HEK293 (cell line): ENCODE results near the gene PALB2.

Experiments
- CTCF ChIA-PET: fragments of 350-600 bp; formaldehyde crosslinking; extraction: SDS; loops from one replicate; lab custom pipeline; 2021; ENCODE audit warnings: antibody characterized with exemption; lab: Yijun Ruan, JAX
- POLR2A ChIA-PET: fragments of 300-600 bp; formaldehyde crosslinking; extraction: SDS; loops from one replicate; lab custom pipeline; 2020; ENCODE audit warnings: antibody characterized with exemption, inconsistent platforms; lab: Yijun Ruan, JAX
- H3K27ac ChIP-seq: fragments of 200-500 bp; sonication (Bioruptor generic); 2 replicates; pipeline ENCODE4 v1.5.1; 2014; ENCODE audit warnings: low read depth, low read length, control low read depth, inconsistent platforms; ENCODE audit errors: extremely low read depth
- H3K36me3 ChIP-seq, 2 experiments: fragments of 200-500 bp in 1 of 2; sonication (Bioruptor generic) in 1 of 2; 1 replicate in 1 of 2; 2 replicates in 1 of 2; pipeline ENCODE4 v1.5.1; 2014 to 2017; ENCODE audit warnings: inconsistent platforms in 2 of 2, low read length in 2 of 2; ENCODE audit not compliant: control insufficient read depth in 2 of 2, insufficient read depth in 1 of 2
- H3K4me1 ChIP-seq: fragments of 200-500 bp; sonication (Bioruptor generic); 2 replicates; pipeline ENCODE4 v1.5.1; 2014; ENCODE audit warnings: mild to moderate bottlenecking, low read length, inconsistent platforms; ENCODE audit not compliant: control insufficient read depth, insufficient read depth
- H3K4me3 ChIP-seq: 2 replicates; pipeline ENCODE4 v1.5.1; 2011; ENCODE audit warnings: low read depth, mild to moderate bottlenecking, control low read depth, low read length, moderate library complexity
- H3K9me3 ChIP-seq: fragments of 200-500 bp; sonication (Bioruptor generic); 2 replicates; pipeline ENCODE4 v1.5.1; 2014; ENCODE audit warnings: low read depth, low read length, inconsistent platforms; ENCODE audit not compliant: control insufficient read depth, insufficient read depth
- BCL11A ChIP-seq: fragments of 450-650 bp; formaldehyde crosslinking; IDR thresholded peaks from 2 replicates; pipeline ENCODE4 v1.5.1; 2016; ENCODE audit warnings: low read depth, missing biosample characterization, missing genetic modification characterization
- CTCF ChIP-seq: fragments of 450-650 bp; formaldehyde crosslinking; IDR thresholded peaks from 2 replicates; pipeline ENCODE4 v1.5.1; 2016; ENCODE audit warnings: missing biosample characterization, missing genetic modification characterization
- INSM2 ChIP-seq: fragments of 450-650 bp; formaldehyde crosslinking; IDR thresholded peaks from 2 replicates; pipeline ENCODE4 v1.5.1; 2016; ENCODE audit warnings: missing biosample characterization, missing genetic modification characterization
- PRDM6 ChIP-seq: fragments of 450-650 bp; formaldehyde crosslinking; IDR thresholded peaks from 2 replicates; pipeline ENCODE4 v1.5.1; 2017; ENCODE audit warnings: missing biosample characterization, missing genetic modification characterization
- REST ChIP-seq: fragments of 450-650 bp; formaldehyde crosslinking; IDR thresholded peaks from 2 replicates; pipeline ENCODE4 v1.5.1; 2016; ENCODE audit warnings: missing biosample characterization, missing genetic modification characterization
- SCRT2 ChIP-seq: fragments of 450-650 bp; formaldehyde crosslinking; IDR thresholded peaks from 2 replicates; pipeline ENCODE4 v1.5.1; 2016; ENCODE audit warnings: missing biosample characterization, missing genetic modification characterization
- SP3 ChIP-seq: fragments of 450-650 bp; formaldehyde crosslinking; IDR thresholded peaks from 2 replicates; pipeline ENCODE4 v1.5.1; 2016; ENCODE audit warnings: missing biosample characterization, missing genetic modification characterization
- SP7 ChIP-seq: fragments of 450-650 bp; formaldehyde crosslinking; IDR thresholded peaks from 2 replicates; pipeline ENCODE4 v1.5.1; 2016; ENCODE audit warnings: missing biosample characterization, missing genetic modification characterization
- ZBTB8A ChIP-seq: fragments of 450-650 bp; formaldehyde crosslinking; IDR thresholded peaks from 2 replicates; pipeline ENCODE4 v1.5.1; 2016; ENCODE audit warnings: missing biosample characterization, missing genetic modification characterization
- ZNF114 ChIP-seq: fragments of 450-650 bp; formaldehyde crosslinking; IDR thresholded peaks from 2 replicates; pipeline ENCODE4 v1.5.0; 2017; ENCODE audit warnings: missing biosample characterization, missing genetic modification characterization
- ZNF133 ChIP-seq: fragments of 450-650 bp; formaldehyde crosslinking; IDR thresholded peaks from 2 replicates; pipeline ENCODE4 v1.5.1; 2016; ENCODE audit warnings: missing biosample characterization, missing genetic modification characterization
- ZNF248 ChIP-seq: fragments of 450-650 bp; formaldehyde crosslinking; IDR thresholded peaks from 2 replicates; pipeline ENCODE4 v1.5.1; 2017; ENCODE audit warnings: missing biosample characterization, missing genetic modification characterization
- ZNF274 ChIP-seq, 2 experiments: fragments of 200-500 bp in 1 of 2; fragments of 450-650 bp in 1 of 2; sonication (Bioruptor generic) in 1 of 2; formaldehyde crosslinking in 1 of 2; IDR thresholded peaks; 2 replicates each; pipeline versions ENCODE4 v1.5.1 to v1.6.1; 2014 to 2016; ENCODE audit warnings: borderline replicate concordance in 1 of 2, inconsistent platforms in 1 of 2, low read length in 1 of 2, missing biosample characterization in 1 of 2, missing genetic modification characterization in 1 of 2
- ZNF311 ChIP-seq: fragments of 450-650 bp; formaldehyde crosslinking; IDR thresholded peaks from 2 replicates; pipeline ENCODE4 v1.5.1; 2017; ENCODE audit warnings: missing biosample characterization, missing genetic modification characterization, borderline replicate concordance
- ZNF341 ChIP-seq: fragments of 450-650 bp; formaldehyde crosslinking; IDR thresholded peaks from 2 replicates; pipeline ENCODE4; 2016; ENCODE audit warnings: low read depth, missing biosample characterization, missing genetic modification characterization
- ZNF350 ChIP-seq: fragments of 450-650 bp; formaldehyde crosslinking; IDR thresholded peaks from 2 replicates; pipeline ENCODE4 v1.5.0; 2017; ENCODE audit warnings: missing biosample characterization, mild to moderate bottlenecking, missing genetic modification characterization
- ZNF433 ChIP-seq: fragments of 450-650 bp; formaldehyde crosslinking; IDR thresholded peaks from 2 replicates; pipeline ENCODE4 v1.5.1; 2016; ENCODE audit warnings: missing biosample characterization, missing genetic modification characterization, low read depth
- ZNF449 ChIP-seq: fragments of 450-650 bp; formaldehyde crosslinking; IDR thresholded peaks from 2 replicates; pipeline ENCODE4 v1.5.1; 2017; ENCODE audit warnings: missing biosample characterization, mild to moderate bottlenecking, missing genetic modification characterization, moderate library complexity
- ZNF626 ChIP-seq: fragments of 450-650 bp; sonication (Bioruptor Pico); formaldehyde crosslinking; IDR thresholded peaks from 2 replicates; pipeline ENCODE4 v1.5.1; 2018; ENCODE audit warnings: missing biosample characterization, missing genetic modification characterization, inconsistent platforms
- ZNF747 ChIP-seq: fragments of 450-650 bp; formaldehyde crosslinking; IDR thresholded peaks from 2 replicates; pipeline ENCODE4 v1.5.1; 2016; ENCODE audit warnings: missing biosample characterization, missing genetic modification characterization

PALB2 gene

GRCh38 chr16:23673971-23674614, 33.0 kb upstream of the PALB2 start:
- Histone ChIP-seq H3K4me1 (no peaks in the 10 kb centered on the region), H3K36me3 (peaks cover 0 to 56% of the 10 kb centered on the region in 2 experiments; a peak in 1 of 3 replicates), H3K27ac (no peak overlapping the region), H3K9me3 (no peaks in the 10 kb centered on the region), H3K4me3 (no peak overlapping the region)
- TF ChIP-seq SCRT2 (tag by site-specific recombination) = no peak
- no peak for TF ChIP-seq REST
- TF ChIP-seq INSM2 (tag by site-specific recombination) = no peak
- no peak for TF ChIP-seq ZNF341
- no peak for TF ChIP-seq ZNF433 (tag by site-specific recombination)
- no peak for TF ChIP-seq CTCF (tag by site-specific recombination)
- no peak for TF ChIP-seq ZNF133 (tag by site-specific recombination)
- no peak for TF ChIP-seq ZNF449
- TF ChIP-seq PRDM6 (tag by site-specific recombination) = no peak
- TF ChIP-seq ZNF350 (tag by site-specific recombination) = no peak
- TF ChIP-seq ZNF248 (tag by site-specific recombination) = no peak
- TF ChIP-seq ZNF311 = no peak
- no peak for TF ChIP-seq BCL11A (tag by site-specific recombination)
- TF ChIP-seq ZNF114 (tag by site-specific recombination) = no peak
- no peak for TF ChIP-seq ZNF626 (tag by site-specific recombination)
- no peak for TF ChIP-seq SP7 (tag by site-specific recombination)
- TF ChIP-seq ZNF274 (IDR thresholded peaks at IDR 0.05; ENCODE audit: low read length) = no peak
- TF ChIP-seq ZNF274 (tag by site-specific recombination; IDR thresholded peaks at IDR 0.05; ENCODE audit: borderline replicate concordance) = no peak
- TF ChIP-seq ZBTB8A = no peak
- TF ChIP-seq SP3 = no peak
- no peak for TF ChIP-seq ZNF747
- ChIA-PET CTCF (no interaction called here), POLR2A (no interaction called here)
